ENCODE results near the gene TAF11.

DNA sequence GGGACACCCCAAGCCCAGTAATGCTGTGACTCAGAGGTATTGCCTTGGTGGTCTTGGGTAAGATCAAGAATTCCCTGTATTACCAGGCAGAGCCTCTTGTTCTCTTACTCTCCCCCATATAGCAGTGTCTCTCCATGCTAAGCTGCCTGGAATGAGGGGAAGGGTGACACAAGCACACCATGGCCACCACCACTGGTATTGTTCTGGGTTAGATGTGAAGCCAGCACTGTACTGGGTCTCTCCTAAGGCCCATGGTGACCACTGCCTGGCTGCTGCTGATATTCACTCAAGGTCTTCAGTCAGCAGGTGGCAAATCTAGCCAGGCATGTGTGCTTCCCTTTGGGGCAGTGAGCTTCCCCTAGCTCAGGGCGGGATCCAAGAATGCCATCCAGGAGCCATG lies 36.5 kb downstream of the TAF11 start:
- TF ChIP-seq PATZ1 (CRISPR knock-in tag; IDR thresholded peaks at IDR 0.05; ENCODE audit: borderline replicate concordance) (no peak), ZFP3 (CRISPR knock-in tag; IDR thresholded peaks at IDR 0.05) (no peak), RARB (CRISPR knock-in tag; IDR thresholded peaks at IDR 0.05) (no peak), ARNTL (CRISPR knock-in tag; IDR thresholded peaks at IDR 0.05; ENCODE audit: borderline replicate concordance, low read depth) (no peak), ISL1 (CRISPR knock-in tag; IDR thresholded peaks at IDR 0.05) (no peak), TCF4 (CRISPR knock-in tag; IDR thresholded peaks at IDR 0.05; ENCODE audit: borderline replicate concordance) (no peak), CSDC2 (CRISPR knock-in tag; IDR thresholded peaks at IDR 0.05) (no peak), ZNF70 (CRISPR knock-in tag; IDR thresholded peaks at IDR 0.05) (no peak), ZC3H10 (CRISPR knock-in tag; IDR thresholded peaks at IDR 0.05) (no peak), OSR1 (CRISPR knock-in tag; IDR thresholded peaks at IDR 0.05) (no peak), ZNF565 (CRISPR knock-in tag; conservative IDR thresholded peaks at IDR 0.05; ENCODE audit: low read depth) (no peak)
- TF ChIP-seq, protein P1, sequence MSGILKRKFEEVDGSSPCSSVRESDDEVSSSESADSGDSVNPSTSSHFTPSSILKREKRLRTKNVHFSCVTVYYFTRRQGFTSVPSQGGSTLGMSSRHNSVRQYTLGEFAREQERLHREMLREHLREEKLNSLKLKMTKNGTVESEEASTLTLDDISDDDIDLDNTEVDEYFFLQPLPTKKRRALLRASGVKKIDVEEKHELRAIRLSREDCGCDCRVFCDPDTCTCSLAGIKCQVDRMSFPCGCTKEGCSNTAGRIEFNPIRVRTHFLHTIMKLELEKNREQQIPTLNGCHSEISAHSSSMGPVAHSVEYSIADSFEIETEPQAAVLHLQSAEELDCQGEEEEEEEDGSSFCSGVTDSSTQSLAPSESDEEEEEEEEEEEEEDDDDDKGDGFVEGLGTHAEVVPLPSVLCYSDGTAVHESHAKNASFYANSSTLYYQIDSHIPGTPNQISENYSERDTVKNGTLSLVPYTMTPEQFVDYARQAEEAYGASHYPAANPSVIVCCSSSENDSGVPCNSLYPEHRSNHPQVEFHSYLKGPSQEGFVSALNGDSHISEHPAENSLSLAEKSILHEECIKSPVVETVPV (CRISPR knock-in tag; IDR thresholded peaks at IDR 0.05): no peak
- TF ChIP-seq, protein P2, sequence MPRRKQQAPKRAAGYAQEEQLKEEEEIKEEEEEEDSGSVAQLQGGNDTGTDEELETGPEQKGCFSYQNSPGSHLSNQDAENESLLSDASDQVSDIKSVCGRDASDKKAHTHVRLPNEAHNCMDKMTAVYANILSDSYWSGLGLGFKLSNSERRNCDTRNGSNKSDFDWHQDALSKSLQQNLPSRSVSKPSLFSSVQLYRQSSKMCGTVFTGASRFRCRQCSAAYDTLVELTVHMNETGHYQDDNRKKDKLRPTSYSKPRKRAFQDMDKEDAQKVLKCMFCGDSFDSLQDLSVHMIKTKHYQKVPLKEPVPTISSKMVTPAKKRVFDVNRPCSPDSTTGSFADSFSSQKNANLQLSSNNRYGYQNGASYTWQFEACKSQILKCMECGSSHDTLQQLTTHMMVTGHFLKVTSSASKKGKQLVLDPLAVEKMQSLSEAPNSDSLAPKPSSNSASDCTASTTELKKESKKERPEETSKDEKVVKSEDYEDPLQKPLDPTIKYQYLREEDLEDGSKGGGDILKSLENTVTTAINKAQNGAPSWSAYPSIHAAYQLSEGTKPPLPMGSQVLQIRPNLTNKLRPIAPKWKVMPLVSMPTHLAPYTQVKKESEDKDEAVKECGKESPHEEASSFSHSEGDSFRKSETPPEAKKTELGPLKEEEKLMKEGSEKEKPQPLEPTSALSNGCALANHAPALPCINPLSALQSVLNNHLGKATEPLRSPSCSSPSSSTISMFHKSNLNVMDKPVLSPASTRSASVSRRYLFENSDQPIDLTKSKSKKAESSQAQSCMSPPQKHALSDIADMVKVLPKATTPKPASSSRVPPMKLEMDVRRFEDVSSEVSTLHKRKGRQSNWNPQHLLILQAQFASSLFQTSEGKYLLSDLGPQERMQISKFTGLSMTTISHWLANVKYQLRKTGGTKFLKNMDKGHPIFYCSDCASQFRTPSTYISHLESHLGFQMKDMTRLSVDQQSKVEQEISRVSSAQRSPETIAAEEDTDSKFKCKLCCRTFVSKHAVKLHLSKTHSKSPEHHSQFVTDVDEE (CRISPR knock-in tag; IDR thresholded peaks at IDR 0.05): no peak

Measured in SK-N-SH treated with all-trans-retinoic acid at 6 μM for 48 hours (cell line).